SK-N-SH treated with all-trans-retinoic acid at 6 μM for 48 hours (cell line): Measurements from ENCODE around the gene CPNE4.
A peak's percentile ranks its signal among the peaks of the same experiment; 100 is the strongest.

Source experiments
- ATAC-seq: fragments of 200-7000 bp; cut with Tn5 transposase; 3 replicates; pipeline ENCODE4 v1.9.1; 2020; ENCODE audit warnings: mild to moderate bottlenecking, moderate library complexity
- CSDC2 ChIP-seq: fragments of 250-450 bp; sonication (Bioruptor Pico); IDR thresholded peaks from 2 replicates; pipeline ENCODE4 v1.5.0; 2020; ENCODE audit warnings: mild to moderate bottlenecking, moderate library complexity
- CSRNP3 ChIP-seq: fragments of 250-450 bp; sonication (Bioruptor Pico); IDR thresholded peaks from 2 replicates; pipeline ENCODE4 v1.5.1; 2021; ENCODE audit warnings: mild to moderate bottlenecking, moderate library complexity
- ESRRG ChIP-seq: fragments of 250-450 bp; sonication (Bioruptor Pico); IDR thresholded peaks from 2 replicates; pipeline ENCODE4 v1.6.1; 2021; ENCODE audit warnings: mild to moderate bottlenecking
- ISL1 ChIP-seq: fragments of 250-450 bp; sonication (Bioruptor Pico); IDR thresholded peaks from 2 replicates; pipeline ENCODE4 v2.1.2; 2022; ENCODE audit warnings: mild to moderate bottlenecking, moderate library complexity
- OSR1 ChIP-seq: fragments of 250-450 bp; sonication (Bioruptor Pico); IDR thresholded peaks from 2 replicates; pipeline ENCODE4 v1.8.0; 2022; ENCODE audit warnings: moderate library complexity, mild to moderate bottlenecking, inconsistent platforms
- PATZ1 ChIP-seq: fragments of 250-450 bp; sonication (Bioruptor Pico); IDR thresholded peaks from 2 replicates; pipeline ENCODE4 v1.8.0; 2020; ENCODE audit warnings: mild to moderate bottlenecking, moderate library complexity, borderline replicate concordance
- POU6F1 ChIP-seq: fragments of 250-450 bp; sonication (Bioruptor Pico); IDR thresholded peaks from 2 replicates; pipeline ENCODE4 v1.8.0; 2021; ENCODE audit warnings: low read depth, mild to moderate bottlenecking, moderate library complexity, borderline replicate concordance
- PPARA ChIP-seq: fragments of 250-450 bp; sonication (Bioruptor Pico); IDR thresholded peaks from 2 replicates; pipeline ENCODE4 v1.5.0; 2020; ENCODE audit warnings: mild to moderate bottlenecking, borderline replicate concordance
- RARB ChIP-seq: fragments of 250-450 bp; sonication (Bioruptor Pico); IDR thresholded peaks from 2 replicates; pipeline ENCODE4 v1.8.0; 2021; ENCODE audit warnings: mild to moderate bottlenecking, moderate library complexity
- SNAI2 ChIP-seq: fragments of 250-450 bp; sonication (Bioruptor Pico); IDR thresholded peaks from 2 replicates; pipeline ENCODE4 v1.5.0; 2020; ENCODE audit warnings: mild to moderate bottlenecking, moderate library complexity
- TOX ChIP-seq: fragments of 250-450 bp; sonication (Bioruptor Pico); IDR thresholded peaks from 2 replicates; pipeline ENCODE4 v1.8.0; 2021; ENCODE audit warnings: mild to moderate bottlenecking, moderate library complexity, borderline replicate concordance
- TSHZ2 ChIP-seq: fragments of 250-450 bp; sonication (Bioruptor Pico); IDR thresholded peaks from 2 replicates; pipeline ENCODE4 v1.5.0; 2020; ENCODE audit warnings: mild to moderate bottlenecking, moderate library complexity
- ZC3H10 ChIP-seq: fragments of 250-450 bp; sonication (Bioruptor Pico); IDR thresholded peaks from 2 replicates; pipeline ENCODE4 v1.5.1; 2021; ENCODE audit warnings: mild to moderate bottlenecking, moderate library complexity
- ZFP3 ChIP-seq: fragments of 250-450 bp; sonication (Bioruptor Pico); IDR thresholded peaks from 2 replicates; pipeline ENCODE4 v1.5.0; 2020; ENCODE audit warnings: mild to moderate bottlenecking, moderate library complexity
- ZFP30 ChIP-seq: fragments of 450-650 bp; formaldehyde crosslinking; IDR thresholded peaks from 2 replicates; pipeline ENCODE4 v1.5.0; 2022; ENCODE audit warnings: mild to moderate bottlenecking, moderate library complexity
- ZNF8 ChIP-seq: fragments of 450-650 bp; formaldehyde crosslinking; IDR thresholded peaks from 2 replicates; pipeline ENCODE4 v1.5.0; 2020; ENCODE audit warnings: mild to moderate bottlenecking, moderate library complexity

The CPNE4 gene

GRCh38 chr3:132032959-132033358, 1.9 kb downstream of the CPNE4 start:
- no peak for ATAC-seq

GRCh38 chr3:132029182-132029902, 5.5 kb downstream of the CPNE4 start:
- peak; percentile 100 for ATAC-seq
- TF ChIP-seq ZFP30 (CRISPR knock-in tag) (no peak), ESRRG (no peak), ZC3H10 (no peak), TSHZ2 (CRISPR knock-in tag) (no peak), ZNF8 (CRISPR knock-in tag) (no peak), RARB (CRISPR knock-in tag) (no peak), CSRNP3 (CRISPR knock-in tag) (no peak), OSR1 (CRISPR knock-in tag) (no peak), SNAI2 (CRISPR knock-in tag) (no peak), ISL1 (CRISPR knock-in tag) (no peak), PATZ1 (no peak)

More at GRCh38 chr3:132032959-132033358, 1.9 kb downstream of the CPNE4 start:
- TF ChIP-seq OSR1 (CRISPR knock-in tag) (no peak), CSDC2 (CRISPR knock-in tag) (no peak), SNAI2 (CRISPR knock-in tag) (no peak), RARB (CRISPR knock-in tag) (no peak)

GRCh38 chr3:132022914-132023313, 11.9 kb downstream of the CPNE4 start:
- TF ChIP-seq RARB (CRISPR knock-in tag) (no peak), ZFP3 (no peak), TOX (CRISPR knock-in tag) (no peak), POU6F1 (CRISPR knock-in tag) (no peak), SNAI2 (CRISPR knock-in tag) (no peak), ZC3H10 (no peak), PATZ1 (no peak), OSR1 (CRISPR knock-in tag) (no peak), TSHZ2 (CRISPR knock-in tag) (no peak), ESRRG (no peak), PPARA (CRISPR knock-in tag) (no peak)

More at GRCh38 chr3:132022914-132023313, 11.9 kb downstream of the CPNE4 start:
- no peak for ATAC-seq
